Mucosa of descending colon (tissue), 3 donors: Measurements from ENCODE around the gene NTRK3. TPM values are rescaled to one million over a fixed set of nuclear protein-coding genes. Genes with fewer than 3 reads are reported as not detected.

Source experiments
- ATAC-seq: fragments of 200-7000 bp; cut with Tn5 transposase; one replicate; pipeline ENCODE4 v1.9.1; 2020; ENCODE audit warnings: mild to moderate bottlenecking, moderate library complexity
- DNase-seq, 3 donors: peaks; one replicate each; pipeline ENCODE4 v3.0.0-alpha.2; 2020
- H3K36me3 ChIP-seq: fragments of 200-600 bp; one replicate; pipeline ENCODE4 v1.8.0; 2021; ENCODE audit warnings: low read depth, mild to moderate bottlenecking
- H3K4me1 ChIP-seq: fragments of 200-600 bp; one replicate; pipeline ENCODE4 v1.8.0; 2021; ENCODE audit warnings: low read depth, mild to moderate bottlenecking
- H3K4me3 ChIP-seq: fragments of 200-600 bp; one replicate; pipeline ENCODE4 v1.8.0; 2021; ENCODE audit warnings: mild to moderate bottlenecking
- H3K9me3 ChIP-seq: fragments of 200-600 bp; one replicate; pipeline ENCODE4 v1.8.0; 2021; ENCODE audit warnings: mild to moderate bottlenecking
- CTCF ChIP-seq: fragments of 200-600 bp; IDR thresholded peaks from one replicate; pipeline ENCODE4 v1.8.0; 2022; ENCODE audit warnings: antibody characterized with exemption, mild to moderate bottlenecking
- intact Hi-C, 2 donors: fragments of 100-400 bp; cut with DNase I in 1 of 2; cut with micrococcal nuclease in 1 of 2; formaldehyde crosslinking; loops; one replicate each; pipeline versions ENCODE4 v1.11.0 to v1.11.1; 2022; cut with DNase I, micrococcal nuclease
- total RNA-seq, 3 donors: library from RNA; stranded (reverse); fragmentation: NEBNext Ultra II Directional in 2 of 3; extraction: Animal tissue kit (Norgen Biotek cat#: 25700) in 2 of 3; gene quantifications; one replicate each; pipeline versions ENCODE4 v1.2.1 to v1.2.4, GENCODE V29; 2021 to 2023
- donor health status: DM: no; HTN: no; CAD: no; lungs with moderate emphysema.
- donor health status: DM: no; HTN: no; CAD: no.
- donor health status: DM: no; HTN: yes; CAD: no.

NTRK3 gene
- total RNA-seq, 3 donors from 2014 or later: 0.78 to 2.8 (median 2.1) TPM

GRCh38 chr15:88177451-88177850 lies 79.1 kb downstream of the NTRK3 start:
- no peak for TF ChIP-seq CTCF
- H3K9me3 ChIP-seq: no peaks in the 10 kb centered on the region
- DNase-seq (no peak), ATAC-seq (no peak)
- no peak overlapping the region for H3K4me3 ChIP-seq
- H3K36me3 ChIP-seq: no peaks in the 10 kb centered on the region
- intact Hi-C loops: no loop called here
- H3K4me1 ChIP-seq: no peaks in the 10 kb centered on the region

GRCh38 chr15:88174571-88174970 lies 82.0 kb downstream of the NTRK3 start:
- Histone ChIP-seq H3K4me3 (no peak overlapping the region), H3K4me1 (no peaks in the 10 kb centered on the region), H3K36me3 (no peaks in the 10 kb centered on the region), H3K9me3 (no peaks in the 10 kb centered on the region)
- no peak for DNase-seq
- no peak for ATAC-seq
- TF ChIP-seq CTCF: no peak
- intact Hi-C loops: no loop called here

- DNase-seq (peak in 1 of 3 donors; percentile 6), ATAC-seq (no peak)
- no peak for TF ChIP-seq CTCF
- no peaks in the 10 kb centered on the region for H3K36me3 ChIP-seq
- no peak overlapping the region for H3K4me3 ChIP-seq
- no peaks in the 10 kb centered on the region for H3K4me1 ChIP-seq
- intact Hi-C loops: no loop called here
- H3K9me3 ChIP-seq: no peaks in the 10 kb centered on the region
Observed at GRCh38 chr15:88166082-88166993, 90.2 kb downstream of the NTRK3 start.

- no peak for DNase-seq
- no peak for ATAC-seq
- no peak overlapping the region for H3K4me3 ChIP-seq
- H3K36me3 ChIP-seq: no peaks in the 10 kb centered on the region
- no peaks in the 10 kb centered on the region for H3K4me1 ChIP-seq
- TF ChIP-seq CTCF: no peak
- no peaks in the 10 kb centered on the region for H3K9me3 ChIP-seq
- intact Hi-C loops: no loop called here
Observed at GRCh38 chr15:88161636-88162035, 94.9 kb downstream of the NTRK3 start.

- Histone ChIP-seq H3K4me3 (no peak overlapping the region), H3K9me3 (no peaks in the 10 kb centered on the region), H3K36me3 (no peaks in the 10 kb centered on the region), H3K4me1 (no peaks in the 10 kb centered on the region)
- no peak for ATAC-seq
- intact Hi-C loops: no loop called here
- DNase-seq: no peak
- no peak for TF ChIP-seq CTCF
Observed at GRCh38 chr15:88155310-88155709, 101.2 kb downstream of the NTRK3 start.
